ENCODE results near the gene CYCS. TPM values are rescaled to one million over a fixed set of nuclear protein-coding genes. Genes with fewer than 3 reads are reported as not detected.
A peak's percentile ranks its signal among the peaks of the same experiment; 100 is the strongest.
"Not testable (repeated sequence)": the region's sequence is repeated elsewhere in the genome, so short reads cannot be mapped to it uniquely, and the experiment has no call there.

The CYCS gene
- total RNA-seq, 1 donor from 2014 or later, result 280 TPM

- no peaks in the 10 kb centered on the region for H3K36me3 Mint-ChIP-seq (ENCODE audit: low read depth)
- no peak overlapping the region for H3K27ac Mint-ChIP-seq
- H3K4me3 Mint-ChIP-seq, result no peak overlapping the region
- H3K27me3 Mint-ChIP-seq (ENCODE audit: insufficient read depth), result no peaks in the 10 kb centered on the region
- no peaks in the 10 kb centered on the region for H3K4me1 Mint-ChIP-seq (ENCODE audit: low read depth)
- DNase-seq (ENCODE audit: low spot score), result no peak
- no peaks in the 10 kb centered on the region for H3K9me3 Mint-ChIP-seq
- intact Hi-C loops (cut with micrococcal nuclease), result no loop called here
These were observed 14.5 kb upstream of the CYCS start for GRCh38 chr7:25139536-25139935.

GRCh38 chr7:25134358-25135010 is 9.4 kb upstream of the CYCS start:
- H3K4me3 Mint-ChIP-seq, result no peak overlapping the region
- H3K9me3 Mint-ChIP-seq, result no peaks in the 10 kb centered on the region
- no peak overlapping the region for H3K27ac Mint-ChIP-seq
- intact Hi-C loops (cut with micrococcal nuclease), result no loop called here
- H3K27me3 Mint-ChIP-seq (ENCODE audit: insufficient read depth), result no peaks in the 10 kb centered on the region
- no peaks in the 10 kb centered on the region for H3K36me3 Mint-ChIP-seq (ENCODE audit: low read depth)
- H3K4me1 Mint-ChIP-seq (ENCODE audit: low read depth), result peaks cover 12% of the 10 kb centered on the region
- DNase-seq (ENCODE audit: low spot score), result no peak

GRCh38 chr7:25132430-25132829 is 7.4 kb upstream of the CYCS start:
- intact Hi-C loops (cut with micrococcal nuclease), result no loop called here
- peaks cover 12% of the 10 kb centered on the region for H3K4me1 Mint-ChIP-seq (ENCODE audit: low read depth)
- no peak overlapping the region for H3K27ac Mint-ChIP-seq
- H3K9me3 Mint-ChIP-seq, result no peaks in the 10 kb centered on the region
- no peaks in the 10 kb centered on the region for H3K36me3 Mint-ChIP-seq (ENCODE audit: low read depth)
- no peak for DNase-seq (ENCODE audit: low spot score)
- H3K27me3 Mint-ChIP-seq (ENCODE audit: insufficient read depth), result no peaks in the 10 kb centered on the region
- H3K4me3 Mint-ChIP-seq, result no peak overlapping the region

- intact Hi-C loops (cut with micrococcal nuclease), result loop anchor here (10.0 kb wide), 1 partner anchor 1592 kb away; the partner anchor contains the start of gene TRA2A
- no peak overlapping the region for H3K4me3 Mint-ChIP-seq
These were observed 1.7 kb upstream of the CYCS start for GRCh38 chr7:25126751-25127150.

GRCh38 chr7:25124465-25125136 is 459 bp downstream of the CYCS start:
- Mint-ChIP-seq H3K36me3 (ENCODE audit: low read depth) (peaks cover 38% of the 10 kb centered on the region), H3K4me1 (ENCODE audit: low read depth) (peaks cover 29% of the 10 kb centered on the region), H3K4me3 (peak overlapping the region; percentile 93), H3K27ac (peak overlapping the region; percentile 99), H3K27me3 (ENCODE audit: insufficient read depth) (no peaks in the 10 kb centered on the region), H3K9me3 (no peaks in the 10 kb centered on the region)
- DNase-seq (ENCODE audit: low spot score), result peak; percentile 16
- intact Hi-C loops (cut with micrococcal nuclease), result loop anchor here (1.0 to 10.0 kb wide), 13 partner anchors 36 to 1825 kb away; partner anchors contain the start of genes CCDC126, GSDME, MALSU1 and OSBPL3

More at GRCh38 chr7:25126751-25127150, 1.7 kb upstream of the CYCS start:
- peaks cover 28% of the 10 kb centered on the region for H3K4me1 Mint-ChIP-seq (ENCODE audit: low read depth)
- no peak for DNase-seq (ENCODE audit: low spot score)
- H3K27me3 Mint-ChIP-seq (ENCODE audit: insufficient read depth), result no peaks in the 10 kb centered on the region
- H3K36me3 Mint-ChIP-seq (ENCODE audit: low read depth), result peaks cover 25% of the 10 kb centered on the region
- H3K9me3 Mint-ChIP-seq, result no peaks in the 10 kb centered on the region
- H3K27ac Mint-ChIP-seq, result no peak overlapping the region

GRCh38 chr7:25122373-25122772 is 2.7 kb downstream of the CYCS start:
- intact Hi-C loops (cut with micrococcal nuclease), result loop anchor here (10.0 kb wide), 1 partner anchor 1588 kb away; the partner anchor contains the start of gene TRA2A

GRCh38 chr7:25121599-25121998 is 3.5 kb downstream of the CYCS start:
- DNase-seq (ENCODE audit: low spot score), result no peak
- Mint-ChIP-seq H3K27me3 (ENCODE audit: insufficient read depth) (no peaks in the 10 kb centered on the region), H3K36me3 (ENCODE audit: low read depth) (peaks cover 45% of the 10 kb centered on the region), H3K27ac (no peak overlapping the region), H3K4me1 (ENCODE audit: low read depth) (peaks cover 47% of the 10 kb centered on the region), H3K4me3 (no peak overlapping the region), H3K9me3 (no peaks in the 10 kb centered on the region)
- intact Hi-C loops (cut with micrococcal nuclease), result loop anchor here (10.0 kb wide), 1 partner anchor 1587 kb away; the partner anchor contains the start of gene TRA2A

More at GRCh38 chr7:25122373-25122772, 2.7 kb downstream of the CYCS start:
- Mint-ChIP-seq H3K27ac (no peak overlapping the region), H3K27me3 (ENCODE audit: insufficient read depth) (no peaks in the 10 kb centered on the region), H3K9me3 (no peaks in the 10 kb centered on the region), H3K4me3 (peak overlapping the region; percentile 7), H3K4me1 (ENCODE audit: low read depth) (peaks cover 39% of the 10 kb centered on the region), H3K36me3 (ENCODE audit: low read depth) (peaks cover 41% of the 10 kb centered on the region)
- no peak for DNase-seq (ENCODE audit: low spot score)

- no peak overlapping the region for H3K4me3 Mint-ChIP-seq
- H3K27me3 Mint-ChIP-seq (ENCODE audit: insufficient read depth), result no peaks in the 10 kb centered on the region
- no peak for DNase-seq (ENCODE audit: low spot score)
- H3K4me1 Mint-ChIP-seq (ENCODE audit: low read depth), result peaks cover 45% of the 10 kb centered on the region
- peaks cover 41% of the 10 kb centered on the region for H3K36me3 Mint-ChIP-seq (ENCODE audit: low read depth)
- H3K9me3 Mint-ChIP-seq, result no peaks in the 10 kb centered on the region
- intact Hi-C loops (cut with micrococcal nuclease), result no loop called here
- no peak overlapping the region for H3K27ac Mint-ChIP-seq
These were observed 6.0 kb downstream of the CYCS start for GRCh38 chr7:25119102-25119501.

GRCh38 chr7:25118048-25118753 is 6.9 kb downstream of the CYCS start:
- Mint-ChIP-seq H3K27ac (peak overlapping the region; percentile 47), H3K36me3 (ENCODE audit: low read depth) (peaks cover 32% of the 10 kb centered on the region), H3K4me3 (no peak overlapping the region), H3K4me1 (ENCODE audit: low read depth) (peaks cover 36% of the 10 kb centered on the region), H3K9me3 (no peaks in the 10 kb centered on the region), H3K27me3 (ENCODE audit: insufficient read depth) (no peaks in the 10 kb centered on the region)
- no peak for DNase-seq (ENCODE audit: low spot score)
- intact Hi-C loops (cut with micrococcal nuclease), result no loop called here

GRCh38 chr7:25117226-25118047 is 7.6 kb downstream of the CYCS start:
- Mint-ChIP-seq H3K4me1 (ENCODE audit: low read depth) (peaks cover 31% of the 10 kb centered on the region), H3K9me3 (no peaks in the 10 kb centered on the region), H3K36me3 (ENCODE audit: low read depth) (peaks cover 32% of the 10 kb centered on the region), H3K4me3 (no peak overlapping the region), H3K27ac (peak overlapping the region; percentile 47), H3K27me3 (ENCODE audit: insufficient read depth) (no peaks in the 10 kb centered on the region)
- no peak for DNase-seq (ENCODE audit: low spot score)
- intact Hi-C loops (cut with micrococcal nuclease), result no loop called here

- Mint-ChIP-seq H3K36me3 (ENCODE audit: low read depth) (peaks cover 25% of the 10 kb centered on the region), H3K9me3 (no peaks in the 10 kb centered on the region), H3K4me3 (no peak overlapping the region), H3K27me3 (ENCODE audit: insufficient read depth) (no peaks in the 10 kb centered on the region), H3K27ac (peak overlapping the region; percentile 58), H3K4me1 (ENCODE audit: low read depth) (peaks cover 23% of the 10 kb centered on the region)
- intact Hi-C loops (cut with micrococcal nuclease), result no loop called here
- DNase-seq (ENCODE audit: low spot score), result no peak
These were observed 8.4 kb downstream of the CYCS start for GRCh38 chr7:25116621-25117020.

GRCh38 chr7:25110514-25110913 is 14.5 kb downstream of the CYCS start:
- H3K27me3 Mint-ChIP-seq (ENCODE audit: insufficient read depth); intact Hi-C loops (cut with micrococcal nuclease); H3K36me3 Mint-ChIP-seq (ENCODE audit: low read depth); H3K27ac Mint-ChIP-seq; DNase-seq (ENCODE audit: low spot score); H3K9me3 Mint-ChIP-seq; H3K4me1 Mint-ChIP-seq (ENCODE audit: low read depth); H3K4me3 Mint-ChIP-seq: not testable (repeated sequence)
